Adrenal gland (tissue), 5 donors: ENCODE results near the gene NPRL2.

Source experiments
- POLR2A ChIP-seq, 2 donors: fragments of 450-650 bp; IDR thresholded peaks; one replicate each; pipeline ENCODE4 v1.6.1; 2017; ENCODE audit warnings: antibody characterized with exemption in 2 of 2, mild to moderate bottlenecking in 2 of 2, moderate library complexity in 1 of 2
- TF ChIP-seq, protein P1 (sequence below), 6 experiments: fragments of 450-650 bp in 4 of 6; fragments of 200-600 bp in 2 of 6; sonication (generic) in 1 of 6; IDR thresholded peaks; 1 replicate in 5 of 6; 2 replicates in 1 of 6; pipeline versions ENCODE4 v1.5.1 to v1.8.0; 2016 to 2021; ENCODE audit warnings: antibody characterized with exemption in 6 of 6, mild to moderate bottlenecking in 2 of 6, moderate library complexity in 1 of 6
- donor health status: DM: no; HTN: no; CAD: no.

DNA sequence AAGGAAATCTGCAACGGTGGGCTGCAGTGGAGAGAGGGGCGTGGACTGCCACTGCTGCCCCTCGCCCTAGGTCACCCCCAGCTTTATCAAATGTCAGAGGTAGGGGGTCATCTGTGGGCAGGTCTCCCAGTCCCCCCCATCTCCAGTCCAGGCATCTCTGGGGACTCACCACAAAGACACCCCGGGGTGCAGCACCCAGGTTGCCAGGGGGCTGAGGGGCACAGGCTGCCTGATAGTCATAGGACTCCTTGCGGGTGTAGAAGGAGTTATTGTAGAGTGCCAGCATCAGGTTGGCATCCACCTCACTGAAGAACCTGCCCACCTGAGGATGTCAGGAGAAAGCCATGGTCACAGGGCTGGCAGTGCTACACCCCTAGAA lies 15.3 kb upstream of the NPRL2 start:
- TF ChIP-seq, protein P1, sequence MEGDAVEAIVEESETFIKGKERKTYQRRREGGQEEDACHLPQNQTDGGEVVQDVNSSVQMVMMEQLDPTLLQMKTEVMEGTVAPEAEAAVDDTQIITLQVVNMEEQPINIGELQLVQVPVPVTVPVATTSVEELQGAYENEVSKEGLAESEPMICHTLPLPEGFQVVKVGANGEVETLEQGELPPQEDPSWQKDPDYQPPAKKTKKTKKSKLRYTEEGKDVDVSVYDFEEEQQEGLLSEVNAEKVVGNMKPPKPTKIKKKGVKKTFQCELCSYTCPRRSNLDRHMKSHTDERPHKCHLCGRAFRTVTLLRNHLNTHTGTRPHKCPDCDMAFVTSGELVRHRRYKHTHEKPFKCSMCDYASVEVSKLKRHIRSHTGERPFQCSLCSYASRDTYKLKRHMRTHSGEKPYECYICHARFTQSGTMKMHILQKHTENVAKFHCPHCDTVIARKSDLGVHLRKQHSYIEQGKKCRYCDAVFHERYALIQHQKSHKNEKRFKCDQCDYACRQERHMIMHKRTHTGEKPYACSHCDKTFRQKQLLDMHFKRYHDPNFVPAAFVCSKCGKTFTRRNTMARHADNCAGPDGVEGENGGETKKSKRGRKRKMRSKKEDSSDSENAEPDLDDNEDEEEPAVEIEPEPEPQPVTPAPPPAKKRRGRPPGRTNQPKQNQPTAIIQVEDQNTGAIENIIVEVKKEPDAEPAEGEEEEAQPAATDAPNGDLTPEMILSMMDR (IDR thresholded peaks at IDR 0.05) = no peak
- no peak for TF ChIP-seq POLR2A (IDR thresholded peaks at IDR 0.05)
